Activated CD8-positive, alpha-beta memory T cell treated with anti-CD3 and anti-CD28 coated beads, Interleukin-2, amount 50 U/mL, for 4 hours (primary cell): ENCODE data around the gene IAPP.
"Not testable (repeated sequence)": the region's sequence is repeated elsewhere in the genome, so short reads cannot be mapped to it uniquely, and the experiment has no call there.

Experiments
- DNase-seq: peaks from one replicate; pipeline ENCODE4 v3.0.0-alpha.2; 2020

The IAPP gene

DNA sequence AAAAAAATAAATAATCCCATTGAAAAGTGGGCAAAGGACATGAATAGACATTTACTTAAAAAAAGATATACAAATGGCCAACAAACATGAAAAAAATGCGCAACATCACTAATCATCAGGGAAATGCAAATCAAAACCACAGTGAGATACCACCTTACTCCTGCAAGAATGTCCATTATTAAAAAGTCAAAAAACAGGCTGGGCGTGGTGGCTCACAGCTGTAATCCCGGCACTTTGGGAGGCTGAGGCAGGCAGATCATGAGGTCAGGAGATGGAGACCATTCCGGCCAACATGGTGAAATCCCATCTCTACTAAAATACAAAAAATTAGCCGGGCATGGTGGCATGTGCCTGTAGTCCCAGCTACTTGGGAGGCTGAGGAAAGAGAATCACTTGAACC lies 8.6 kb downstream of the IAPP start:
- DNase-seq = not testable (repeated sequence)

DNA sequence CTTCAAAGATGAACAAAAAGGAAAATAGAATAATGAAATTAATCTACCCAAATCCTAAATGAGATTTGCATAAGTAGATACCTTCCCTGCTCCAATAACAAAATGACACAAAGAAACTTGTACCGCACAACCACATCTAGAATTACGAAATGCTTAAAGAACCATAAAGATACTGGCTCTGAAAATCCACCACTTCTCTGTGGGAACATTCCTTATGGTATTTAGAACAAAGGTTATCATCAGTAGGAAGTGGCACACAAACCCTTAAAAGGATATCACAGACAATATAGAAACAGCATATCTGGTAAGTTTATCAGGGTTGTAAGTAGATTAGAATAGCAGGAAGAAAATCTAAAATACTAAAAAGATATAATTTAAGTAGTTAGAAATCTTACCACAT lies 11.6 kb downstream of the IAPP start:
- no peak for DNase-seq

DNA sequence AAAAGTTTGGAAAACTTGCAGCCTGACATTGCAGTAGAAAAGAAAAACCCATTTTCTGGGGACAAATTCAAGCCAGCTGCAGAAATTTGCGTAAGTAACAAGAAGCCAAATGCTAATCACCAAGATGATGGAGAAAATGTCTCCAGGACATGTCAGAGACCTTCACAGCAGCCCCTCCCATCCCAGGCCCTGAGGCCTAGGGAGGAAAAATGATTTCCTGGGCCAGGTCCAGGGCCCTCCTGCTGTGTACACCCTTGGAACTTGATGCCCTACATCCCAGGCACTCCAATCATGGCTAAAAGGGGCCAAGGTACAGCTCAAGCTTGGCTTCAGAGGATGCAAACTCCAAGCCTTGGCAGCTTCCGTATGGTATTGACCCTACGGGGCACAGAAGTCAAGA lies 14.5 kb downstream of the IAPP start:
- no peak for DNase-seq

DNA sequence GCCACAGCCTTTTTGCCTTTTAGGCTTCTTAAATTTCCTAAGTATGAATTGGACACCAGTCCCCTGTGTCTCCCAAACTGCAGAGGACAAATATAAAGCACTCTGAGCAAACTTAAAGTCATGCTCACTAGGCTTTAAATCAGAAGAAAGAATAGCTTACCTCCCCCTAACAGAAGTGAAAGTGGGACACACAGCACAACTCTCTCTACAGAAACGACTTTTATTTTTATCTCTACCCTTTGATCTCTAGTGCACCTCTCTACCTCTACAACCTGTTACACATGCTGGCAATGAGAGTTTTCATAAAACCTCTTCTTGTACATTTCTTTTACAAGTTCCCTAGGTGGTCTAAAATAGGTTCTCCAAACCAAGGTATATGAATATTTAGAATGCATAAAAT lies 19.7 kb downstream of the IAPP start:
- DNase-seq = no peak

DNA sequence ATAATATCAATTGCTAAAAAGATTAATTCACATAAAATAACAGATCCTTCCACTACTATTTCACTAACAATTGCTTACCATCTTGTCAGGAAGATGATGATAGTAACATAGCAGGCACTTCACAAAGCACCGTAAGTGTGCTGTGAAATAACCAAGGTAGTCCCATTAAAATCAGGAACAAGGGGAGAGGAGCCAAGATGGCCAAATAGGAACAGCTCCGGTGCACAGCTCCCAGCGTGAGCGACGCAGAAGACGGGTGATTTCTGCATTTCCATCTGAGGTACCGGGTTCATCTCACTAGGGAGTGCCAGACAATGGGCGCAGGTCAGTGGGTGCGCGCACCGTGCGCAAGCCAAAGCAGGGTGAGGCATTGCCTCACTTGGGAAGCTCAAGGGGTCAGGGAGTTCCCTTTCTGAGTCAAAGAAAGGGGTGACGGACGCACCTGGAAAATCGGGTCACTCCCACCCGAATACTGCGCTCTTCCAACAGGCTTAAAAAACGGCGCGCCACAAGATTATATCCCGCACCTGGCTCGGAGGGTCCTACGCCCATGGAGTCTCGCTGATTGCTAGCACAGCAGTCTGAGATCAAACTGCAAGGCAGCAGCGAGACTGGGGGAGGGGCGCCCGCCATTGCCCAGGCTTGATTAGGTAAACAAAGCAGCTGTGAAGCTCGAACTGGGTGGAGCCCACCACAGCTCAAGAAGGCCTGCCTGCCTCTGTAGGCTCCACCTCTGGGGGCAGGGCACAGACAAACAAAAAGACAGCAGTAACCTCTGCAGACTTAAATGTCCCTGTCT lies 22.3 kb downstream of the IAPP start:
- DNase-seq = not testable (repeated sequence)

DNA sequence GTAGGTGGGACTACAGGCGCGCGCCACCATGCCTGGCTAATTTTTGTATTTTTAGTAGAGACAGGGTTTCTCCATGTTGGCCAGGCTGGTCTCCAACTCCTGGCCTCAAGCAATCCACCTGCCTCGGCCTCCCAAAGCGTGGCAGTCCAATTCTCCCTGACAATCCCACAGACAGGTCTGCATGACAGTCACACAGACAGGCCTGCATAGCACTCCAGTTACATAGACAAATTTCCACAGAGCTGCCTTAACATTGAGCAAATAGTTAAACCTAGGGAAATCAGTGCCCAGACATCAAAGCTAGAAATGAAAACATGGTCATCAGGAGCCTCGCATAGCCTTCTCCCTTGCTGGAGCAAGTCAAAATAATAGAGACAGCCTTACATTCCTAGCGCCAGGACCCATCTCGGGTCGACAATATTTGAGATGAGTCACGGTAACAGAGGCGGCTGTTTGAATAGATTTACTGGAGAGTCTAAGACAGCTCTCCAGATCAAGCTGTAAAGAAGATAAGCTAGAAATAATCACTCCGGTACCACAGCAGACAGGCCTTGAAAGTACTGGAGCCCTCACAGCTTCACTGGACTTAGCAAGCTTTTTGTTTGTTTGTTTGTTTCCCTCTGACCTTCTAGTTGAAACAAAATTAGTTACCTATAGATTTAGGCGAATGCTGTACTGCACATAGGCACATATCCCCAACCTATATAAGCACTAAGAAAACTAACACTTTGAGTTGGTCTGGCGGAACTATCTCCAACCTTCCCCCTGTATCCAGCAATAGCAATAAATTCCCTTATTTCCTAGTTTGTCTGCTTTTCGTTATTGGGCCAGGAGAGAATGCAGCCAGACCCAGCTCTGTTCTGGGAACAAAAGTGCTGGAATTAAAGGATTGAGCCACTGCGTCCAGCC lies 40.9 kb downstream of the IAPP start:
- DNase-seq = no peak

DNA sequence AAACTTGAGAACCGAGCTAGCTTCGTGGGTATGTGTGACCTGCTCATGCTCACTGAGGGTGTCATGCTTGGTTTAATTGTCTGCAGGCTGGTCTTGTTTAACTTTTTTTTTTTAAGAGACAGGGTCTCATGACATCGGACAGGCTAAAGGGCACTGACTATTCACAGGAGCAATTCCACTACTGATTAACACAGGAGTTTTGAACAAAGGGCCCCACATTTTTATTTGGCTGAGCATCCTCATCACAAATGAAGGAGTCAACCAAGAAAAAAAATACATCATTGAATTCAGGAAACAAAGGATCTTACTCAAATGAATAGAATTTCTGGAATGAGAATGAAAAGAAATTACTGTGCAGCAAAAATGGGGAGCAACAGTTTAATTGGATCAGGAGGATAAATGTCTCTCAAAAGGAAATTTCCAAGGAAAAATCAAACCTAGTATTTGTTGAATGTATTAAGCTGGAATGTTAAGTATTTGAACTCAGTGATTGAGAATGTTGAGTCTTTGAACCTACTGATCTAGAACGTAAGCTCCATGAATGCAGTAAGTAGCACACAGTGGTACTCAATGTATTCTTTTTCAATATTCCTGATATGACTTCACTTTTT lies 43.9 kb downstream of the IAPP start:
- DNase-seq = no peak

DNA sequence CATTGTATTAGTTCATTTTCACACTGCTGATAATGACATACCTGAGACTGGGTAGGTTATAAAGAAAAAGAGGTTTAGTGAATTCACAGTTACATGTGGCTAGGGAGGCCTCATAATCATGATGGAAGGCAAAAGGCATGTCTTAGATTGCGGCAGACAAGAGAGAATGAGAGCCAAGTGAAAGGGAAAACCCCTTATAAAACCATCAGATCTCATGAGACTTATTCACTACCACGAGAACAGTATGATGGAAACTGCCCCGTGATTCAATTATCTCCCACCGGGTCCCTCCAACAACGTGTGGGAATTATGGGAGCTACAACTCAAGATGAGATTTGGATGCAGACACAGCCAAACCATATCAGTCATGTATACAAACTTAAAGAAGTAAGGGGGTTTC lies 45.7 kb downstream of the IAPP start:
- DNase-seq = not testable (repeated sequence)

DNA sequence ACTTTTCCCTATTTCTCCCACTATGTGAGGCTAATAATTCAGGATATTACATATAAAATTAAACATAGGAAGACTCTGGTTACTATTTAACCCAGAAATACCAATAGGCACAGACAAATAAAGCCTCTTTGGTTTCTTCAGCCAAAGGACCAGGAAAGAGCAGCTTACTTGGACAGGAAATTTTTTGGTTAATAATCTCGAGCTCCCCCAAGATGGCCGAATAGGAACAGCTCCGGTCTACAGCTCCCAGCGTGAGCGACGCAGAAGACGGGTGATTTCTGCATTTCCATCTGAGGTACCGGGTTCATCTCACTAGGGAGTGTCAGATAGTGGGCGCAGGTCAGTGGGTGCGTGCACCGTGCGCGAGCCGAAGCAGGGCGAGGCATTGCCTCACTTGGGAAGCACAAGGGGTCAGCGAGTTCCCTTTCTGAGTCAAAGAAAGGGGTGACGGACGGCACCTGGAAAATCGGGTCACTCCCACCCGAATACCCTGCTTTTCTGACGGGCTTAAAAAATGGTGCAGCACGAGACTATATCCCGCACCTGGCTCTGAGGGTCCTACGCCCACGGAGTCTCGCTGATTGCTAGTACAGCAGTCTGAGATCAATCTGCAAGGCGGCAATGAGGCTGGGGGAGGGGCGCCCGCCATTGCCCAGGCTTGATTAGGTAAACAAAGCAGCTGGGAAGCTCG lies 46.5 kb downstream of the IAPP start:
- DNase-seq = not testable (repeated sequence)

DNA sequence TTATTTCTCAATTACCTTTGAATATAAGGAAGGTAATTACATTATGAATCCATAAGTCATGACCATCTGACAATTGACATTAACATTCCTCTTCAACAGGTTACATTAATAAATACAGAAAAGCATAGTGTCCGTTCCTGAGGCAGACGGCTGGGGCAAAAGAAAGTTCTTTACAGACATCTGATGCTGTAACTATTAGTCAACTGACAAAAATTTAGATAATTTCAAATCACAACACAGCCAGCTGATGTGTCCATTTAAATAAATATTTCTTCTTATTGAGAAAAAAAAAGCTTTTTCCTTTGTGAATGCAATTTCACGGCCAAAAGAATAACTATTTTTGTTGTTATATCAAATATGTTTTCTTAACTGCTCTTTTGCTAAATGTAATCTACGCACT lies 55.5 kb downstream of the IAPP start:
- DNase-seq = no peak
